GM19099 (cell line): ENCODE results near the gene U2AF1L4.

ENCODE experiments used
- POLR2A ChIP-seq: IDR thresholded peaks from 3 replicates; pipeline ENCODE4 v1.6.1; 2011; ENCODE audit warnings: low read depth; ENCODE audit not compliant: insufficient read length; ENCODE audit errors: extremely low read depth

Gene U2AF1L4

DNA sequence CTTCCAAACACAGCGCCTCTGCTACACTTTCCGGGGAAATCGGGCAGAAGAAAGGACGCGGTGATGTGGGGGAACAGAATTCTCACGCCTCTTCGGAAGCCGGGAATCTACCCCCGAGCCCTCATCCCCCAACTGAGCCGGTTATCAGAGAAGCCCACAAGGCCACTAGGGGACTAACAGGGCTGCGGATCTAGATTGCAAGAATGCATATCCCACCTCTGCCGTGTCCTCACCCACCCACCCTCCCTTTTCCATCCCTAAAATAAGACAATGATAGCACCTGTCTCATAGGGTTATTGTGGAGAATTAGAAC is 4.1 kb downstream of the U2AF1L4 start:
- no peak for TF ChIP-seq POLR2A

DNA sequence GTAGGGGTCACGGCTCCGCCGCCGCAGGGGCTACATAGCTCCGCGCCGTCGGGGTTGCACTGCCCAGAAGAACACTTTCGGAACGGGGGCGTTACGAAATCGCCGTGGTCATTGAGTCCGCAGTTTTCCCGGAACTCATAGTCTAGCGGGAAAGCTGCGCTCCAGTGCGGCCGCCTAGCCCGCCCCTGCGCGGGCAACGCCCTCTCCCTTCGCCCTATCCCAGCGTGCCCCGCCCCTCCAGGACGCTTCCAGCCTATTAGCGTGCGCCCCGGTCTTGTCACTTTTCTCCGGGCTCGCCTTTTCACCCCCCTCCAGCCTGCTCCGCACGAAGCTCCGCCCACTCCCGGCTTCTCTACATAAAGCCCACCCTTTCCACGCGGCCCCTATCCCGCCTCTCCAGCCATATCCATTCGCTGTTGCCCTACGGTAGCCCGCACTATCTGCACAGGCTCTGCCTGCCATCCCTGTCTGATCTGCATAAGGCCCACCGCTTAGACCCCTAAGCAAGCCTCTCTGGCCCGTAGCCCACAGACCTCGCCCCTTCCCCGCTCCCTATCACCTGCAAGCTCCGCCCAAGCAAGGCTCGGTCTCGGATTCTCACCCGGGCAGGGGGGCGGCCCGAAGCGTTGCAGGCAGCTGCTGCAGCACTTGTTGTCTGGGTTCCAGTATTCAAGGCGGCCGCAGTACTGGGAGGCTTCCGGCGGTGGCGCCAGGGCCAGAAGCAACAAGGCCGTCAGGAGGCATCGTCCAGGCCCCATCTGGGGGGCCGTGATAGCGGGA is 4.6 kb downstream of the U2AF1L4 start:
- peak; percentile 68 for TF ChIP-seq POLR2A

DNA sequence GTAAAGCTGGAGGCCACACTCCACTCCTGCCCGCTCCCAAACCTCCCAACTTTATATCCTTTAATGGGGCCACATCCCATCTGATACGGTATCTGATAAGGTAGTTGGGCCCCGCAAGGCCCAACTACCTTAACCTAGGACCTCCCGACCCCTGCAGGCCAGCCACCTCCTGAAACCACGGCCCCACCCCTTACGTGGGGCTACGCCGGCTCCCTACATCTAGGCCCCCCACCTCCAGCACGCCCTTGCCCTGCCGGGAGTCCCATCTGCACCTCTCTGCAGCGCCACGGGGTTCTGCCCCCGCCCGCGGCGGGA is 5.2 kb downstream of the U2AF1L4 start:
- TF ChIP-seq POLR2A = no peak

DNA sequence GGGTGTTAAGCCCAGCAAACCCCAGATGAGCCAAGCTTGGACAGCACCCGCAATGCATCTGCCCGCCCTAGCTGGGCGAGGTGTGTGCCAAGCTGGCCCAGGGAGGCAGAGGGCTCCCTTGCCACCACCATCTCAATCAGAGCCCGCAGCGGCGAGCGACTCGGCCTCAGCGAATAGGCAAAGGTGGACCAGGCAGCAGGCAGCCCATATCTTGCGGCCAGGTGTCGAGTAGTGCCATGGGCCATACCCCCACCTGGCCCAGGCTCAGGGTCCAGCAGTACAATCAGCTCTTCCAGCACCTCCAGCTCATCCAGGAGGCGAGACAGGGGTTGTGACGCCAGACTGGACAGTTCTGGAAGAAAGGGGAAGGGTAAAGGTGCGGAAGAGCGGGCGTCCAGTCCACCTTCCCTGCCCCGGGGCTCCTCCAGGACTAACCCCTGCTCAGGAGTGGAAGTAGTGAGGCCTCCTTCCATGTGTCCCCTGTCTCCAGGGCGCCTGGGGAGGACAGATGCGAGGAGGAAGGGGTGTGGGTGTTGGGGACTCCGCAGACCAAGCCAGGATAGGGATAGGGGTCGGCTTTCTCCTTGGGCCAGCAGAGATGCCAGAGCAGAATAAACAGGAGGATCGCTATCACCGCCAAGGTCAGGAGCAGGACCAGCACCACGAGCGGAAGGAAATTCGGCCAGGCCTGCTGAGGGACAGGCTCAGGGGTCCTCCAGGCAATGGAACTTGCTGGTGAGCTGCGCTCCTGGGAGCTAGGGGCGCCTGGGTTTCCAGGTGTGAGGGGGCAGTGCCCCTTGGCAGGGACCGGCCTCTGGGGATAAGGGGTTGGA is 5.7 kb downstream of the U2AF1L4 start:
- peak; percentile 20 for TF ChIP-seq POLR2A

DNA sequence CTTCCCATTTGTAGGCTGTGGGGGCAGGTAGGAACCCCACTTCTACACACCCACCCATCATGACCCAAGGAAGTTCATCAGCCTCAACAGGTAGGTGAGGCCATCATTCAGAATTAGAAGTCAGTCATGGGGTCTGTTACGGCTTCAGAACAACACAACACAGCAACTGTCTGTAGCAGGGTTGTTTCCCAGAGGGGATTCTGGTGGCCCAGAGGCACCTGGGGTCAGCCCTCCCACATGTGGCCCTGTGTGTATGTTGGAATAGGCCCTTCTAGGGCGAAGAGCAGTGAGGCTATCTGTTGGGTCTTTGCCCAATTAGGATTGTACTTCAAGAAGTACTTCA is 6.4 kb downstream of the U2AF1L4 start:
- no peak for TF ChIP-seq POLR2A

DNA sequence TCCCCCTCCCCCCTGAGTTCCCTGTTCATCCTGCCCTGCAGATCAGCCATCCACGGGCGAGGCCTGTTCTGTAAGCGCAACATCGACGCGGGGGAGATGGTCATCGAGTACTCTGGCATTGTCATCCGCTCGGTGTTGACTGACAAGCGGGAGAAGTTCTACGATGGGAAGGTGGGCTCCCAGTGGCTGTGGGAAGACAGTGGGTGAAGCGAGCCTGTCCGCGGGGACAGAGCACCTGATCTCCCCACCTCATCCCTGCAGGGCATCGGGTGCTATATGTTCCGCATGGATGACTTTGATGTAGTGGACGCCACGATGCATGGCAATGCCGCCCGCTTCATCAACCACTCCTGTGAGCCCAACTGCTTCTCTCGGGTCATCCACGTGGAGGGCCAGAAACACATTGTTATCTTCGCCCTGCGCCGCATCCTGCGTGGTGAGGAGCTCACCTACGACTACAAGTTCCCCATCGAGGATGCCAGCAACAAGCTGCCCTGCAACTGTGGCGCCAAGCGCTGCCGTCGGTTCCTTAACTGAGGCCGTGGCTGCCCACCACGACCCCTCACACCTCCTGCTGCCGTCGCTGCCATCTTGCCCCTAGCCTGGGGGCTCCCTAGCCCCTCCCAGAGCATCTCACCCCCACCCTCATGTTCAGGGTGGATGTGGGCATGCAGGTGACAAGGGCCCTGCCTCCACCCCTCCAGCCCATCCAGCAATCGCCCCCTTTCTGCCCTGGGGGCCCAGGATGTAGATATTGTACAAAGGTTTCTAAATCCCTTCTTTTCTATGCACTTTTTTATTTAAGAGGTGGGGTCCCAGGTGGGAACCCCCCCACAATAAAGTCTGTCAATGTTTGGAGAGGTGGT is 7.0 kb downstream of the U2AF1L4 start:
- no peak for TF ChIP-seq POLR2A

DNA sequence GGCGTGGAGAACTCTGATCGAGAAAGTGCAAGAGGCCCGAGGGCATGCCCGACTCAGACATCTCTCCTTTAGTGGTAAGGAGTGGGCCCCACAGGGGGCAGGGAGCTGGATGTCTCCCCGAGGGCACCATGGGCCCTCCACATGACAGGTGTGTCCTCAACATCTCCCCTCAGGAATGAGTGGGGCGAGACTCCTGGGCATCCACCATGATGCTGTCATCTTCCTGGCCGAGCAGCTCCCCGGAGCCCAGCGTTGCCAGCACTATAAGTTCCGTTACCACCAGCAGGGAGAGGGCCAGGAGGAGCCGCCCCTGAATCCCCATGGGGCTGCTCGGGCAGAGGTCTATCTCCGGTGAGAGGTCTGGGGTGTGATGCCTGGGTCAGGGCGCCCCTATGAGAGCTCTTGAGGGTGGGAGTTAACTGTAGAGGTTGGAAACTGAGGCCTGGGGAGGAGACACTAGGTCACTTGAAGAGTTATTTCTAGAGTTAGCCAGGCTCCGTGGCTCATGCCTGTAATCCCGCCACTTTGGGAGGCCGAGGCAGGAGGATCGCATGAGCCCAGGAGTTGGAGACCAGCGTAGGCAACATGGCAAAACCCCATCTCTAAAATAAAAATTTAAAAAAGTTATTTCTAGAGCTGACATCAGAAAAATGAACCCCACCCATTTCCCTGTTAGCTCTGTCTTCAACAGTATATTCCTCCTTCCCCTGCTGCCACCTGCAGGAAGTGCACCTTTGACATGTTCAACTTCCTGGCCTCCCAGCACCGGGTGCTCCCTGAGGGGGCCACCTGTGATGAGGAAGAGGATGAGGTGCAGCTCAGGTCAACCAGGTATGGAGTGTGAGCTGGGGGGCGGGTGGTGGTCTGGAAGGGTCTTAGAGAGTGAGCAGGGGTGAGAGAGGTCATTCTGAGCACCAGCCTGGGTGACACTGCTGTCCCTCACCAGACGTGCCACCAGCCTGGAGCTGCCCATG is 8.0 kb downstream of the U2AF1L4 start:
- no peak for TF ChIP-seq POLR2A

DNA sequence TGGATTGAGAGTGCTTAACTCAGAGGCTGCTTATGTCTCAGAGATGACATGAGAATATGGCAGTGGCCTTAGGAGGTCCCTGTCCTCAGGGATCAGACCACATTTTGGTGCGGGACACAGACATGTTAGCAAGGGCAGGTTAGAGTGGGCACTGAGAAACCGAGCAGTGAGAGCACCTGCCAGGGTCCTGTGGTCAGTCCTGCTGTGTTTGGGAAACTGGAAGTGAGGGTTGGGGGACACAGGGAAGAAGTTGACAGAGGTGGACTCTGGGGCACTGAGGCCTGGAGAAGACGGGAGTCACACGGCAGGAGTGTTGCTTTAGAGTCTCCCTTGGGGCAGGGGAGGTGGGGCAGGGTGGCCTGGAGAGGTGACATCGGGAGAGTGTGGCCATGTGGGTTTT is 10.3 kb downstream of the U2AF1L4 start:
- no peak for TF ChIP-seq POLR2A

DNA sequence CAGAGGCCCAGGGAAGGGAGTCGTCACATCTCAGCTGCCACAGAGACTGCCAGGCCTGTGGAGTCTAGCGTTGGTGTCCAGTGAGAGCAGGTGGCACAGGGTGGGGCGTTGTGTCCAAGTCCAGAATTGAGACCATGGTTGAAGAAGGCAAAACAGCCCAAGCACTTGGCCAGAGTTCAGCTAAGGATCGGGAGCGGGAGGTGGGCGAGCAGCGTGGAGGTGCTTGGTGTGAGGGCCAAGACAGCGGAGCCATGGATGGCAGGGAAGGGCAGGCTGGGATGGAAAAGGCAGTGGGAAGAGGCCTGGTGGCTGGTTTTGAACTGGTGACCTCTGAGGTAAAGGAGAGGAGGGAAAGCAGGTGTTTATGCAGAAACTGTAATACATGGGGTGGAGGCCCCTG is 10.9 kb downstream of the U2AF1L4 start:
- no peak for TF ChIP-seq POLR2A

DNA sequence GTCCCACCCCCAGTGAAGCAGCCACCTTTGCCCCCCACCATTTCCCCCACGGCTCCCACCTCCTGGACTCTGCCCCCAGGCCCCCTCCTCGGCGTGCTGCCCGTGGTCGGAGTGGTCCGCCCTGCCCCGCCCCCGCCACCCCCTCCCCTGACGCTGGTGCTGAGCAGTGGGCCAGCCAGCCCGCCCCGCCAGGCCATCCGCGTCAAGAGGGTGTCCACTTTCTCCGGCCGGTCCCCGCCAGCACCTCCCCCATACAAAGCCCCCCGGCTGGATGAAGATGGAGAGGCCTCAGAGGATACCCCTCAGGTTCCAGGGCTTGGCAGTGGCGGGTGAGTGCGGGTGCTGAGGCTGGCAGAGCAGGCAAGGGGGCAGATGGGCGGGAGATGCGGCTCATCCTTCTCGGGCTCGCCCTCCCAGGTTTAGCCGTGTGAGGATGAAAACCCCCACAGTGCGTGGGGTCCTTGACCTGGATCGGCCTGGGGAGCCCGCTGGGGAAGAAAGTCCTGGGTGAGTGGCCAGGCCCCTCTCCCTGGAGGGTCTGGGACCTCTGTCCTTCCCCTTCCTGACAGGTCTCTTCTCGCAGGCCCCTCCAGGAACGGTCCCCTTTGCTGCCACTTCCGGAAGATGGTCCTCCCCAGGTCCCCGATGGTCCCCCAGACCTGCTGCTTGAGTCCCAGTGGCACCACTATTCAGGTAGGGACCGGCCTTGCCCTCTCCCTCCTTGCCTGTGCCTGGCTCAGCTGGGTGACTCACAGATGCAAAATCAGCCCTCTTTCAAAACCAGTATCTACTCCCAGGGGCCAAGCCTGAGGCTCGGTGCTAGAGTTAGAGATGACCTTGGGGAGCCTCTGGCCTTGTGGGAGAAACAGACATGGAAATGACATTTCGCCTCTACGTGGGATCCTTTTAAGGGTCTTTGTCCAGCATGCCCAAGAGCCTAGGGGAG is 11.8 kb downstream of the U2AF1L4 start:
- no peak for TF ChIP-seq POLR2A

DNA sequence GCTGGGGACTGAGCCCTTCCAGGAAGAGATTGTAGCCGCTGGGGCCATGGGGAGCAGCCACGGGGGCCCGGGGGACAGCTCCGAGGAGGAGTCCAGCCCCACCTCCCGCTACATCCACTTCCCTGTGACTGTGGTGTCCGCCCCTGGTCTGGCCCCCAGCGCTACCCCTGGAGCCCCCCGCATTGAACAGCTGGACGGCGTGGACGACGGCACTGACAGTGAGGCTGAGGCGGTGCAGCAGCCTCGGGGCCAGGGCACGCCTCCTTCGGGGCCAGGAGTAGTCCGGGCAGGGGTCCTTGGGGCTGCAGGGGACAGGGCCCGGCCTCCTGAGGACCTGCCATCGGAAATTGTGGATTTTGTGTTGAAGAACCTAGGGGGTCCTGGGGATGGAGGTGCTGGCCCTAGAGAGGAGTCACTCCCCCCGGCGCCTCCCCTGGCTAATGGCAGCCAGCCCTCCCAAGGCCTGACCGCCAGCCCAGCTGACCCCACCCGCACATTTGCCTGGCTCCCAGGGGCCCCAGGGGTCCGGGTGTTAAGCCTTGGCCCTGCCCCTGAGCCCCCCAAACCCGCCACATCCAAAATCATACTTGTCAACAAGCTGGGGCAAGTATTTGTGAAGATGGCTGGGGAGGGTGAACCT is 12.6 kb downstream of the U2AF1L4 start:
- no peak for TF ChIP-seq POLR2A

DNA sequence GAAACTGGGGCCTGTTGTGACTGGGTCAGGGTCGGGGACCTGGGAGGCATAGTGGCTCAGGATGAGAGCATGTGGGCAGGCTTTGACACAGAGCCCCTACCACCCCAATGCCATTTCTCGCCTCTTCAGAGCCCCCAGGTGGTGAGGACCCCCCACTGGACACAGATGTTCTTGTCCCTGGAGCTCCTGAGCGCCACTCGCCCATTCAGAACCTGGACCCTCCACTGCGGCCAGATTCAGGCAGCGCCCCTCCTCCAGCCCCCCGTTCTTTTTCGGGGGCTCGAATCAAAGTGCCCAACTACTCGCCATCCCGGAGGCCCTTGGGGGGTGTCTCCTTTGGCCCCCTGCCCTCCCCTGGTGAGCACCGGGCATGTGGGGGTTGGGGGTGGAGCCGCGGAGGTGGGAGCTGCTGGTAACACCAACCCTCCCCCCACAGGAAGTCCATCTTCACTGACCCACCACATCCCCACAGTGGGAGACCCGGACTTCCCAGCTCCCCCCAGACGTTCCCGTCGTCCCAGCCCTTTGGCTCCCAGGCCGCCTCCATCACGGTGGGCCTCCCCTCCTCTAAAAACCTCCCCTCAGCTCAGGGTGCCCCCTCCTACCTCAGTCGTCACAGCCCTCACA is 13.3 kb downstream of the U2AF1L4 start:
- no peak for TF ChIP-seq POLR2A

DNA sequence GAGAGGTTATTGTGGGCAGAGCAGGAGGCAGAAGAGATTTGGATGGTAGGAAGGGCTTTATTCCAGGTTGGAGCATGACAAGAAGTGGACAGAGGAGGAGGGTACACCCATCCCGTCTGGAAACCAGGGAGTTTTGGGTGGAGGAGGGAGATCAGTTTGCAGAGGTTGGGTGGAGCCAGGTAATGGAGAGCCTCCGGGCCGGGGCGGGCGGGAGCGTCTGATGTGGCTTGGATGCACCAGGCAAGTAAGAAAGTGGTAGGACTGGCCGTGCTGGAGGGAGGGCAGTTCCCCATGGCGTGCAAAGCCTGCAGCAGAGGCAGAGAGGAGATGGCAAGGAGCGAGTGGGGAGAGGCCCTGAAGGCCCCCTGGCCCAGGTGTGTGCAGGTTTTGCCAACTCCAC is 13.9 kb downstream of the U2AF1L4 start:
- no peak for TF ChIP-seq POLR2A

DNA sequence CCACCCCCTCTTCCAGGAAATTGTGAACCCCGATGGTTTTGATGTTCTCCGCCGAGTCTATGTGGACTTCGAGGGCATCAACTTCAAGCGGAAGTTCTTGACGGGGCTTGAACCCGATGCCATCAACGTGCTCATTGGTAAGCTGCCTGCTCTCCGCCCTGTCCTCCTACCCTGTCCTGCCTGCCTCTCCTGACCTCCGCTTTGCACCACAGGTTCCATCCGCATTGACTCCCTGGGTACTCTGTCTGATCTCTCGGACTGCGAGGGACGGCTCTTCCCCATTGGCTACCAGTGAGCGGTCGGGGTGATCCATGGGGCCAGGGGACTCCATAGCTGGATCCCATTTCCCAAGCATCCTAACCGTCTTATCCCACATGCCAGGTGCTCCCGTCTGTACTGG is 14.9 kb downstream of the U2AF1L4 start:
- no peak for TF ChIP-seq POLR2A
